C4-2B (cell line): Measurements from ENCODE around the gene MXRA8.

Experiments
- ZFX ChIP-seq: fragments of 450-650 bp; IDR thresholded peaks from 2 replicates; pipeline ENCODE4 v1.6.1; 2017
- TF ChIP-seq, protein P1 (sequence below): fragments of 450-650 bp; conservative IDR thresholded peaks from 2 replicates; pipeline ENCODE4 v1.5.1; 2017; ENCODE audit warnings: mild to moderate bottlenecking

DNA sequence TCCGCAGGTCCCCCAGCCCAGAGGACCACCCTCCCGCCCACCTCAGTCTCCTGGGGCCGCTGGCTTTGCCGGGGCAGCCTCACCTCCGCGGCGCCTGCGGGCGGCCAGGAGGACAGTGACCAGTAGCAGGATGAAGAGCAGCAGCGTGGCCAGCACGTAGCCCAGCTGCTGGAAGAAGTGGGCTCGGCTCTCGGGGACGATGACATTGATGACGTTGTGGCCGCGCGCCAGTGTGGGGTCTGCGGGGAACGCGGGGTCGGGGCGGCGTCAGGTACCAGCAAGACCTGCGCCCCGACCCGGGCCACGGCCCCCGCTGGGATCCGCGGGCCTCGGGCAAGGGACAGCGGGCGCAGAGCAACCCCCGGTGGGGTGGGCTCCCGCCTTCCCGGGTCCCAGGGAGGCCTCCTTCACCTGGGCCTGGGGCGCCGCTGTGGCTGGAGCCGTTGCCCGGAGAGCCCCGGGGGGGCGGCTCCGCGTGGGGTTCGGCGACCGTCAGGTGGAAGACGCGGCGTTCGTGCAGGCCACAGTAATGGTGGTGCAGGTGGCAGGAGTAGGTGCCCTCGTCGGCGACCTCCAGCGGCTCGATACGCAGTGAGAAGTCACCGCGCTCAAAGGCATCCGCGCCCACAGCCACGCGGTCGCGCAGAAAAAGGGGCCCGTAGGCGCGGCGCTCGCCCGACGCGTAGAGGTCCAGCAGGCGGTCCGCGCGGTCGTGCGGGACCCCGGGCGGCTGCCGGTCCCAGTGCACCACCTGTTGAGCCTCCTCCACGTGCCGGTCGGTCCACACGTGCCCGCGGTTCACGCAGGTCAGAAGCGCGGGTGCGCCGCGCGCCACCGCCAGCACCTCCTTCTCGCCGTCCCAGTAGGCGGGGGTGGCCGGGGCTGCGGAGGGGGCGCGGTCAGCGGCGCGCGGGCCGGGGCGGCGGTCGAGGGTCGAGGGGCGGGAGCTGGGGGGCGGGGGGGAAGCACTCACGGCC, 3.8 kb downstream of the MXRA8 start:
- TF ChIP-seq, protein P1, sequence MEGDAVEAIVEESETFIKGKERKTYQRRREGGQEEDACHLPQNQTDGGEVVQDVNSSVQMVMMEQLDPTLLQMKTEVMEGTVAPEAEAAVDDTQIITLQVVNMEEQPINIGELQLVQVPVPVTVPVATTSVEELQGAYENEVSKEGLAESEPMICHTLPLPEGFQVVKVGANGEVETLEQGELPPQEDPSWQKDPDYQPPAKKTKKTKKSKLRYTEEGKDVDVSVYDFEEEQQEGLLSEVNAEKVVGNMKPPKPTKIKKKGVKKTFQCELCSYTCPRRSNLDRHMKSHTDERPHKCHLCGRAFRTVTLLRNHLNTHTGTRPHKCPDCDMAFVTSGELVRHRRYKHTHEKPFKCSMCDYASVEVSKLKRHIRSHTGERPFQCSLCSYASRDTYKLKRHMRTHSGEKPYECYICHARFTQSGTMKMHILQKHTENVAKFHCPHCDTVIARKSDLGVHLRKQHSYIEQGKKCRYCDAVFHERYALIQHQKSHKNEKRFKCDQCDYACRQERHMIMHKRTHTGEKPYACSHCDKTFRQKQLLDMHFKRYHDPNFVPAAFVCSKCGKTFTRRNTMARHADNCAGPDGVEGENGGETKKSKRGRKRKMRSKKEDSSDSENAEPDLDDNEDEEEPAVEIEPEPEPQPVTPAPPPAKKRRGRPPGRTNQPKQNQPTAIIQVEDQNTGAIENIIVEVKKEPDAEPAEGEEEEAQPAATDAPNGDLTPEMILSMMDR = no peak
- TF ChIP-seq ZFX = peak; percentile 23; the same call in 1 of the 2 replicates
